GM19438 (cell line): ENCODE results near the gene ATXN10.
"Not testable (repeated sequence)": the region's sequence is repeated elsewhere in the genome, so short reads cannot be mapped to it uniquely, and the experiment has no call there.

Source experiments
- ATAC-seq: cut with Tn5 transposase; IDR thresholded peaks from one replicate; pipeline ENCODE4 v1.9.1; 2021; ENCODE audit warnings: low read depth; ENCODE audit not compliant: unreplicated experiment

The ATXN10 gene, protein sequence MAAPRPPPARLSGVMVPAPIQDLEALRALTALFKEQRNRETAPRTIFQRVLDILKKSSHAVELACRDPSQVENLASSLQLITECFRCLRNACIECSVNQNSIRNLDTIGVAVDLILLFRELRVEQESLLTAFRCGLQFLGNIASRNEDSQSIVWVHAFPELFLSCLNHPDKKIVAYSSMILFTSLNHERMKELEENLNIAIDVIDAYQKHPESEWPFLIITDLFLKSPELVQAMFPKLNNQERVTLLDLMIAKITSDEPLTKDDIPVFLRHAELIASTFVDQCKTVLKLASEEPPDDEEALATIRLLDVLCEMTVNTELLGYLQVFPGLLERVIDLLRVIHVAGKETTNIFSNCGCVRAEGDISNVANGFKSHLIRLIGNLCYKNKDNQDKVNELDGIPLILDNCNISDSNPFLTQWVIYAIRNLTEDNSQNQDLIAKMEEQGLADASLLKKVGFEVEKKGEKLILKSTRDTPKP

DNA sequence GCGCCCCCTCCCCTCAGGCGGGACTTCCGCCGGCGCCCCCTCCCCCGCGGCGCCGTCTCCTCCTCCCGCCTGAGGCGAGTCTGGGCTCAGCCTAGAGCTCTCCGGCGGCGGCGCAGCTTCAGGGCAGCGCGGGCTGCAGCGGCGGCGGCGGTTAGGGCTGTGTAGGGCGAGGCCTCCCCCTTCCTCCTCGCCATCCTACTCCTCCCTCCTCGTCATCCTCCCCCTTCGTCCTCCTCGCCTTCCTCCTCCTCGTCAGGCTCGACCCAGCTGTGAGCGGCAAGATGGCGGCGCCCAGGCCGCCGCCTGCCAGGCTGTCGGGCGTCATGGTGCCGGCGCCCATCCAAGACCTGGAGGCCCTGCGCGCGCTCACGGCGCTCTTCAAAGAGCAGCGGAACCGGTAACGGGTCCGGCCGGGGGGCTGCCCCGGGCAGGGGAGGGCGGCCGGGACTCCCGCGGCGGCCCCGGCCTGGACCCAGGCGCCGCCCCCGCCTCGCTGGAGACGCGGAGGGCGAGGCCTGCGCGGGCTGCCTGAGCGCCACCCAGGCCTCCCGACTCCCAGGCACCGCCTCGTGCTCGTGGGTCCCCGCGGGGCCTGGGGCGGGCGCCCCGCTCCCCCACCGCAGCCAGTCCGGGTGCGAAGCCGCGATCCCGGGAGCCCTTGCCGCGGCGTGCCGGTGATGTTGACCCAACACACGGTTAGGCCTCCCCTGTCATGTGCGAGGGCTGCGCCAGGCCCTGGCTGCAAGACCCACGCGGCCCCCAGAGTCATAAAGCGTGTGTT lies at the start of gene ATXN10:
ATXN10 (plus strand) TSS at position 52 of the 781 bp plus-strand sequence; CDS start at position 282, 230 bp downstream.
- peak; percentile 61 for ATAC-seq

DNA sequence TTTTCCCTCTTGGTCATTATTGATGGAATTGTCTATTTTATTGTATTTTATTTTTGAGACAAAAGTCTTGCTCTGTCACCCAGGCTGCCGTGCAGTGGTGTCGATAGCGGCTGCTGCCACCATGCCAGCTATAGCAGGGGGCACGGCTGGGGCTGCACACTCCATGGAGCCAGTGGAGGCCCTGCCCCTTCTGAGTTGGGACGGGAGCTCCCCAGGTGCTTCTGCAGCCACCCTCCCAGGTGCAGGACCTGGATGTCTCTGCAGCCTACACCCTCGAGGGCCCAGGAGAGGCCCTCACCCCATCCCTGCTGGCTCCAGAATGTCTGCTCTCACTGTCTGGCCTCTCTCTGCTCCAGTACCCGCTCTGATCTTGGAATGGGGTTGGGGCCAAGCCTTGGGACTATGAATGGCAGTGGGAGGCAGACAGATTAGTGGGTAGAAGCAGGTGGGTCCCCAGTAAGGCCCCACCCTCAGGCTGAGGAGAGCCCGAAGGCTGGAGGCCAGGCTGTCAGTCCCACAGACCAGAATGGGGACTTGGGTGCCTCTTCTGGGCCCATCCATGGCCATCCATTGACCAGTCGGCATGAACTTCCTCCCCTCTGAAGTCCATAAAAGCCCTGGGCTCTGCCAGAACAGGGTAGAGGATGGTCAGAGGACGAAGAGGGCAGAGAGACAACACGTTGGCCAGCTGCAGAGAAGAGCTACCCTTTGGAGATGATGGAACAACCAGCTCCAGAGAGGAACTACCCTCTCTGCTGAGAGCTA lies 49.6 kb upstream of the ATXN10 start:
- ATAC-seq: no peak

DNA sequence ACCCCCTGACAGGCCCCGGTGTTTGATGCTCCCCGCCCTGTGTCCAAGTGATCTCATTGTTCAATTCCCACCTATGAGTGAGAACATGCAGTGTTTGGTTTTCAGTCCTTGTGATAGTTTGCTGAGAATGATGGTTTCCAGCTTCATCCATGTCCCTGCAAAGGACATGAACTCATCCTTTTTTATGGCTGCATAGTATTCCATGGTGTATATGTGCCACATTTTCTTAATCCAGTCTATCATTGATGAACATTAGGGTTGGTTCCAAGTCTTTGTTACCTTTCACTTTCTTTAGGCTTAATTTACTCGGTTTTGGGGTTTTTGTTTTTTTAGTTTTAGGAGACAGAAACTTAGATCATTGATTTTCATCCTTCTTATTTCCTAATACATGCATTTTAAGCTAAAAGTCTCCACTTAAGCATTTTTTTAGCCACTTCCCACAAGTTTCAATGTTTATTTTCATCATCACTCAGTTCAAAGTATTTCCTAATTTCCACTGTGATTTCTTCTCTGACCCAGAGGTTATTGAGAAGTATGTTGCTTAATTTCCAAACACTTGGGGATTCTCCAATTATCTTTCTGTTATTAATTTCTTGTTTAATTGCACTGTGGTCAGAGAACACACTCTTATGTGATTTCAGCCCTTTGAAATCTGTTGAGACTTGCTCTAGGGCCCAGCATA lies 48.0 kb upstream of the ATXN10 start:
- ATAC-seq: not testable (repeated sequence)

DNA sequence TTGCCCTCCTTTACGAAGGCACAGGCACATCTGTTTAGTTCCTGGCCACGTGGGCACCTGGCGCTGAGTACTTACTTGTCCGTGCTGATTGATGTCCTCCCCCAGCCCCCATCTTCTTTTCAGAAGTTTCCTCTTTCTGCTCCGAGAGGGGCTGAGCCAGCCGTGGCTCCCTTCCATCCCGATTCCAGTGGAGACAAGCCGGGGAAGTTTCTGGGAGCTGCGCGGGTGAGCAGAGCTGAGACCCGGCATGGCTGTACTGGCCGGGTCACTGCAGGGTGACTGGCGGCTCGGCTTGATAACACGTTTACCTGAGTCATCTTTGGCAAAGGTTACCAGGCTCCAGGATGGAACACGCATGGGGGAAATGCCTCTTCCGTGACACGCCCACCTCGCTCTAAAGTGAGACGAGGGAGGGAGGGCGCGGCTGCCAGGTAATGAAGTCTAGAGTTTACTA lies 45.4 kb upstream of the ATXN10 start:
- ATAC-seq: no peak

DNA sequence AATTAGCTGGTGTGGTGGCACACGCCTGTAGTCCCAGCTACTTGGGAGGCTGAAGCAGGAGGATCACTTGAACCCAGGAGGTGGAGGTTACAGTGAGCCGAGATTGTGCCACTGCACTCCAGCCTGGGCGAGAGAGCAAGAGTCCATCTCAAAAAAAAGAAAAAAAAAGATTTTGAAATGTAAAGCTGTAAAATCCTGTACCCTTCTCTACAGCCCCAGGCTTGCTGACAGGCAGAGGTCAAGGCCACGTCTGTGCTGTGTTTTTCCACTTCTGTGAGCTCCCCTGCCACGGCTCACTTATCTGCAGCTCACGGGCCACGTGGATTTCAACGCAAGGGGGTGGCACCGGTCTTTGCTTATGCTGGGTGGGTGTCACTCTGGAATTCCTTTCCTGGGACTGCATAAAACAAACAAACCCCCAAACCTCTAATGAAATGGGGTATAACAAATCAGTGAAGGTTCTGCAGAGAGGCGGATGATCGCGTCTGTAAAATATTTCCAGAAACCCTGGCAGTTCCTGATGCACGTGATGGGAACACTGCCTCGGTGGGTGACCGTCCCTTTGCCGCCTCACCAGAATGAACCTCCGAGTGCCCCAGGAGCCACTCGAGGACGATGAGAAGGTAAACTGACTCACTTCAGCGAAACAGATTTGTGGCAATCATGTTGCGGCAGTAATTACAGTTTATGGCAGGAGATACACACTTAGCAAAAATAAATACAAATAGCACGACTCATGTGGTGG lies 44.0 kb upstream of the ATXN10 start:
- no peak for ATAC-seq

DNA sequence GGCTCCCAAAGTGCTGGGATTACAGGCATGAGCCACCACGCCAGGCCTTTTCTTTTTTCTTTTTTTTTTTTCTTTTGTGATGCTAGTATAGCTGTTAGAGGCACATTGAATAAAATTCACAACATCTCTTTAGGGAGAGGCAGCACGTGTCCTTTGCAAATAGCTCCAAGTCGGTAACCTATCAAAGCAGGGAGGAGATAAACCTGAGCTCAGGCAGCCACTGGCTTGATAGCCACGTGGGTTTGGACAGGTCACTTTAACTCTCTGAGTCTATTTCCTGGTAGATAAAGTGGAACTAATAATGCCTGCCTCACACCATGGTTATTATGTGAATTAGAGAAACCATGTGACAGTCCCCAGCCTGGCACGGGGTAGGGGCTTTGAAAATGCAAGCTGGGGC lies 43.1 kb upstream of the ATXN10 start:
- ATAC-seq: no peak

DNA sequence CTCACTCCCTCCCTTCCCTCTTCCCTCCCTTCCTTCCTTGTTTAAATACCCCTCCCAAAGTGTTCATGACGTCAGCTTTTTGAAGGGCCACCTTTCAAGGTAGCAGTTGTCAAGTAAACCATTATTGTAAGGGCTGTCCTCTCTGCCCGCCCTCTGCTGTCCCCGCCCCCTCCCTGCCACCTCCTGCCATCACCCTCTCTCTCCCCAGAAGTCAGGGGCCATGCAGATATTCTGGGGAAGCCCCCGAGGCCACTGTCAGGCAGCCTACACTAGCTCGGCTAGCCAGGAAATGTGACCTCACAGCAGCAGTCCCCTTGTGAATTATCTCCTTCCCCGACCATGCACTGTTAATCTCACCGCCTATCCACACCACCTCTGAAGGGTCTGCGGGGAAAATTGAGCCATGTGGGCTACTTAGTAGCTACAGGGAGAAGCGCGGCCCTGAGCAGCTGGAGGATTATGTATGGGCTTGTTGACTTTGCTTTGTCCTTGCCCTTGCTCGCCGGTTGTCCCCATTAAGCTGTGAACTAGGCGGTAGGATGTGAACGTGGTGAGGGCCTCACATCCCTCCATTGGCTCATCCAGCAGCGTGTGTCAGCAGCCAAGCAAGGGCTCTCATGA lies 42.1 kb upstream of the ATXN10 start:
- ATAC-seq: no peak

DNA sequence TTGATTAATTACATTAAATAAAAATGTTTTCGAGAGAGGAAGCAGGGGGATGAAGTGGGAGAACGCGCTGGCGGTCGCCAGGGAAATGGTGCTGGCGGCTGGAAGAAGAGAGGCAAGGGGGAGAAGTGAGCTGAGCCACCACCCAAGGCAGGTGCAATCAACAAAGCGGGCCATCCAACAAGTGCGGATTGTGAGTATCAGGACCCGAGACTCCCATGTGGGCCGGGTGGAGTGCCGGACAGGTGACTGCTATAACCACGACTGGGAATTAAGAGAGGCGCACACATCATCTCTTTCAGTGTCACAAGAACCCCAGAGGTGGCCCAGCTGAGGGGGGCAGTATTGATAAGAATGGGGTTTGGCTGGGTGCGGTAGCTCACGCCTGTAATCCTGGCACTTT lies 41.2 kb upstream of the ATXN10 start:
- no peak for ATAC-seq

DNA sequence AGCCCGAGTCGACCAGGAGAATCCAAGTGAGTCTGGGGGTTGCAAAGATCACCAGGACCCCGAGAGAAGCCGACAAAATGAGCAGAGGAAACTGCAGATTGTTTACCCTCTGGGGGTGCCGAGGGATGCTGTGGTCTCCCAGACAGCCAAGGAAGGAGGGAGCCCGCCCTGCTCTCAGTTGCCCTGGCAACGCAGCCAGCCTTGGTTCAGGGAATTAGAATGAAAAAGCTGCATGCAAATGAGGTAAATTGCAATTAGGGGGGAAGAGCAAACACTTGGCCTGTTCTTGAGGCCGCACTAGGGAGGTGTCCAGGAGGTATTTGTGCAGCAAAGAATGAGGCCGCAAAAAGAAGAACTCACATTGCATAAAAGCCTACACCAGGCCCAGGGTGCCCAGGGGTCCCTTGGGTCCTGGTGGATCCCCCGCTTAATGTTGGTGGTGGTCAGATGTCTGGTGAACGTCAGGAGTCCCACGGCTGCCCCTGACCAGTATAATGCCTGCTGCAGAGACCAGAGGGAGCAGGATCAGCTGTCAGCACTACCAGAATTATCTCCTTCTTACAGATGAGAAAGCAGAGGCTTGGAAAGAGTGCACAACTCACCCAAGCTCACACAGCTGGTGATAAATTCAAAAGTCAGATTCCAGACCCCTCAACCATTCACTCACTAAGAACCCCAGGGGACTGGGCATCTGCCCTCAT lies 40.3 kb upstream of the ATXN10 start:
- no peak for ATAC-seq

DNA sequence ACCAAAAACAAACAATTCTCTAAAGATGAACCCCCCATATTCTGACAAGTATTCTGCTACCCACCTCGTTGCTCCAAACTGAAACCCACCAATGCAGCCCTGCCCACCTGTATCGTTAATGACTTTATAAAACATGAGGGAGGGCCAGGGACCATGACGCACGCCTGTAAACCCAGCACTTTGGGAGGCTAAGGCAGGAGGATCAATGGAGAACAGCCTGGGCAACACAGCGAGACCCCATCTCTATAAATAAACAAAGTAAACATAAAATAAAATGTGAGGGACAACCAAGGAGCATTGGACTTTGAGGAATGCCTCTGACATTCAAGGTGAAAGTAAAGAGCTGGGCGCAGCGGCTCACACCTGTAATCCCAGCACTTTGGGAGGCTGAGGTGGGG lies 39.8 kb upstream of the ATXN10 start:
- ATAC-seq: no peak

DNA sequence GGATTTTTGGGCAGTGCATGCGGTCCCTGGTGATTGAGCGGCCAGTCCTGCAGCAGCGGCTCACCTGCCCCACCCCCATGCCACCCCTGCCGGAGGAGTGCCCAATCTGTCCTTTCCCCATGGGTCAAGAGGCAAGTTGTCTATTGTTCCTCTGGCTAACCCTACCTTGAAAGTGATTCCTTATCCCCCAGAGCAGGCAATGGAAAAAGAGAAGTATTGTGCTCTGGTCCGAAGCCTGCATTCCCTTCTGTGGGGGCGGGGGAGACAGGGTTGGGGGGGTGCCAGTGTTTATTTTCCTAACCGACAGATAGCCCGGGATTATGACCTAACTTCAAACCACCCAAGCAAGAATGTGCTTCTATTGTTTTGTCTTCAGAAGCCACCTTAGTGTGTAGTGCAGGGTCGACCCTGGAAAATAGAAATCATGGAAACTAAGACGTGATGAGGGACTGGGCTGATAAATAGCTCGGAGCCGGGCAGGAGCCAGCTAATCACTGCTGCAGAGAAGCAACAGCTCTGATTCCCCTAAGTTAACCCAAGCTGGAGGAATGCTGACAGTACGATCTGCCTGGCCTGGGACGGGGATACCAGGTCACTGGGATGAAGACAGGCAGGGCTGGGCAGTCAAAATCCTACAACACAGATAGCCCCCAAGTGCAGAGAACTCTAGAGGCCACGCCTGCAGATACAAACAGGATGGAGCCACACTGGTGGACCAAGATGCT lies 38.7 kb upstream of the ATXN10 start:
- ATAC-seq: no peak

DNA sequence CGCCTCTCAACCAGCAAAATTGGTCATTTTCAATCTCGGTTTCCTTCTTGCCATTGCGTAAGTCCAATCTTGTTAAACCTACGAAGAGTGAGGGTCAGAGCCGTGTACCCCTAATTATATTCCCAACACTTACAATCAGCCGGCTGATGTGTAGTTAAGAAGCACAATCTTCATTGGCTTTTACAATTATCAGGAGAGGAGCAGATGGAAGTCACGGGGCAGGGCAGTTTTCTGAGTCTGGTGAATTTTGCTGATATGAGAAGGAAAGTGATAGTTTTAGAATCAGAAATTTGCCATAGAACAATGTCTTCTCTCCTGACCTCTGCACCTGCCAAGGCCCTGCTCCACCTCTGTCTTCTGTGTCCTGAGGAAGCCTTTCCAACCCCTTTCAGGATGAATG lies 35.0 kb upstream of the ATXN10 start:
- no peak for ATAC-seq

DNA sequence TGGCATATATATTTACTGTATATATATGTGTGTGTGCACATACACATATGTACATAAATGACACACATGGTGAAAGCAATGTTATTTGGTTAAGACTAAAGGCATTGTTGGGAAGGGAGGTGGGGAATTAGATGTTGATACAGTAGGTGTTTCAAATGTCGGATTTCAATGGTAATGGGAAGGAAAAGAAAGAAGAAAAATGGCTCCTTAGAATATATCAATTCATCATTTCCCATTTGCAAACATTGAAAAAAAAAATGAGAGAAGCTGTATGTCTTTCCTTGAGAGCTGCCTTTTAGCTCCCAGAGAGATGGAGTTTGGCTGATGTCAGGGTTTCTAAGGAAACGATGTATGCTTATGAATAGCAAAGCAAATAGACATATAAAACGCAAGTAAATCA lies 33.4 kb upstream of the ATXN10 start:
- ATAC-seq: no peak

DNA sequence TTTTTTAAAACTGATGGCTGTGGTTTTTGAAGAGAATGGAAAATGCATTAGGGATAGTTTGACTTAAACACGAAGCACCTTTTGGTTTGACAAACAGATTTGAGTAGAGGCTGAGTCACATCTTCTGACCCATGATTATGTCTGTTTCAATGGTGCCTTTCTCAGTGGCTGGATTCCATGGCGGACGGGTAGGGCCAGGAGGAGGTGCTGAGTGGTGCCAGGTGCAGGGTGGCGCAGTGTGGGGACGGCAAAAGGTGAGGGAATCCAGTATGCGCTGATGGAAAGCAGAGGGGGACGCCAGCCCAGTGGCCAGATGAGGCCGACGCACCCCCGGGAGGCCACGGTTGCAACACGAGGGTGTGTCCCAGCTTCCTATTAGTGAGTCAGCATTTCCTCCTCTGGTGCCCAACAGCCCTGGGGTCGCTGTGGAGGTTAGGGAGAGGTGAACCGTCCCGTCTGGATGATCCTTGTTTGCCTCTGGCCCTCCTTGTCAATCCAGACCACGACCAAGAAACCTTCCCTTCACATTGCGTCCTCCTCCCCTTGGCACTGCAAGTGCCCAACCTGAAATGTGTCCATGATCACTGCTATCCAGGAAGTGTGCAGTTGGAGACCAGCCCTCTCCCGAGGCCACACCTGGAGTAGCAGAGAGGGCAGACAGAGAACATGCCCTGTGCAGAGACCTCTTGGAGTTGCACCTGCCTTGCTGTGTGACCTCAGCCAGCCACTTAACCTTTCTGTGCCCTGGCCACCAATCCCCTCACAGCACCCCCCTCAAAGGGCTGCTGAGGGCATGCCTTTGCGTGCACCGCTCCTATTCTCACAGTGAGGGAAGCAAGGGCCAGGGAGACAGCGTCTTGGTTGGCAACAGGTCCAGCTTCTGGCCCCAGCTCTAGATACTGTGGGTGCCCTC lies 32.5 kb upstream of the ATXN10 start:
- no peak for ATAC-seq

DNA sequence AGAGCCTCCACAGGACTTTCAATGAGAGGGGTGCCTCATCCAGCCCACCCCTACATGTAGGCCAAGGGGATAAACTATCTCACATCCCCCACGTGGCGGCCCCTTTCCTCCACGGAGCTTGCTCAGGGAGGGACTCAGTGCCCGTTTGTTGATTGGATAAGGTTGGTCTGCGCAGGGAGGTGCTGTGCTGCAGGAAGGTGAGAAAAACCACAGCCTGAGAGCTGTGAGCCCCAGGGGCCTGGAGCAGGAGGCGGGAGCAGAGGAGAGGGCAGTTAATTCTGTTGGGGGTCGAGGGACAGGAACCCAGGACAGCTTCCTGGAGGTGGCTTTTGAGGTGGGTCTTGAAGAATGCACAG lies 31.9 kb upstream of the ATXN10 start:
- ATAC-seq: no peak

DNA sequence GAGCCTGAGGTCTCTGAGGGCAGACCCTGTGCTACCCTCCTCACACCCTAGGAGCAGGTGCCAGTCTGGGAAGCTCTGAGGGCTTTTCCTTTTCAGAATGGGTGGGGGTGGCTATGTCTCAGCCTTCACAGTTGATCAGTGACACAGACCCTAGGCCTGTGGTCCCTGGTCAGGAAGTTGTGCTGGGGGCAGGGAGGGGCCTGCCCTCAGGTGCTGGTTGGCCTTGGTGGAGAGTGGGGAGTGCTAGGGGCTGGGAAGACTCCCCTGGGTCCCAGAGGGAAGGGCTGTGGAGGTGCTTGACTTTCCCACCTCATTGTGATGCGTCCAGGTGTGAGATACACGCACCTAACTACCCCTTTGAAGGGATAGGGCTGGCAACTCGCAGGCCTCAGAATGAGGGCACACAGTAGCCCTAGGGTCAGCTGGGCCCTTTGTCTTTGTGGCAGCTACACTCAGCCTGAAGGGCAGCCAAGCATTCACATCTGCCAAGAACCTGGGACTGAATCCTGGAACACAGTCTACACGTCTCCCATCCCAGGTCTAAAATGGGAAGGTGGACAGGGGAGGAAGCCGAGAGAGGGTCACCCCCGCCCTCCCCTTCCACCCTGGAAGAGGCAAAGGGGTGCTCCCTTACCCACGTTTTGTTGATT lies 31.2 kb upstream of the ATXN10 start:
- no peak for ATAC-seq
